ENCODE results near the gene TMEM132E. TPM values are rescaled to one million over a fixed set of nuclear protein-coding genes. Genes with fewer than 3 reads are reported as not detected.

TMEM132E gene
- total and polyA plus RNA-seq, 9 donors: 0.08 to 0.40 (median 0.20) TPM; not detected in 2

GRCh38 chr17:34607917-34608316, 28.5 kb downstream of the TMEM132E start:
- WGBS, 3 donors: 82 to 90% (median 88%) methylated on average over 4 of the region's 4 CpGs
- DNase-seq: no peak
- H3K27ac ChIP-seq: no peak overlapping the region
- no peak for TF ChIP-seq POLR2A (IDR thresholded peaks at IDR 0.05)
- no peak for TF ChIP-seq CTCF (IDR thresholded peaks at IDR 0.05)
- TF ChIP-seq EP300 (IDR thresholded peaks at IDR 0.05): no peak
- no peak overlapping the region for H3K4me3 ChIP-seq
- H3K4me1 ChIP-seq (ENCODE audit: insufficient read depth): no peaks in the 10 kb centered on the region
- intact Hi-C loops (cut with DNase I): no loop called here
- no peaks in the 10 kb centered on the region for H3K27me3 ChIP-seq
- no peaks in the 10 kb centered on the region for H3K9me3 ChIP-seq
- H3K36me3 ChIP-seq: no peaks in the 10 kb centered on the region

- intact Hi-C loops (cut with DNase I): no loop called here
- H3K9me3 ChIP-seq: no peaks in the 10 kb centered on the region
- WGBS, 3 donors: 69 to 85% (median 72%) methylated on average over 5 of the region's 5 CpGs
- no peaks in the 10 kb centered on the region for H3K27me3 ChIP-seq
- H3K4me1 ChIP-seq (ENCODE audit: insufficient read depth): no peaks in the 10 kb centered on the region
- DNase-seq: no peak
- TF ChIP-seq EP300 (IDR thresholded peaks at IDR 0.05) (no peak), POLR2A (IDR thresholded peaks at IDR 0.05) (no peak), CTCF (IDR thresholded peaks at IDR 0.05) (no peak)
- H3K27ac ChIP-seq: no peak overlapping the region
- no peaks in the 10 kb centered on the region for H3K36me3 ChIP-seq
- no peak overlapping the region for H3K4me3 ChIP-seq
These were observed 29.8 kb downstream of the TMEM132E start for GRCh38 chr17:34609210-34609609.

- no peak overlapping the region for H3K27ac ChIP-seq
- no peak for DNase-seq
- no peaks in the 10 kb centered on the region for H3K9me3 ChIP-seq
- intact Hi-C loops (cut with DNase I): no loop called here
- WGBS, 3 donors: 62 to 69% (median 62%) methylated on average over 5 of the region's 5 CpGs
- no peaks in the 10 kb centered on the region for H3K27me3 ChIP-seq
- no peak overlapping the region for H3K4me3 ChIP-seq
- no peaks in the 10 kb centered on the region for H3K4me1 ChIP-seq (ENCODE audit: insufficient read depth)
- TF ChIP-seq POLR2A (IDR thresholded peaks at IDR 0.05): no peak
- TF ChIP-seq CTCF (IDR thresholded peaks at IDR 0.05): no peak
- no peak for TF ChIP-seq EP300 (IDR thresholded peaks at IDR 0.05)
- H3K36me3 ChIP-seq: no peaks in the 10 kb centered on the region
These were observed 30.7 kb downstream of the TMEM132E start for GRCh38 chr17:34610039-34610438.

GRCh38 chr17:34610506-34610905, 31.1 kb downstream of the TMEM132E start:
- no peak overlapping the region for H3K27ac ChIP-seq
- 66 to 73% (median 68%) methylated on average over 6 of the region's 6 CpGs for WGBS, 3 donors
- H3K4me1 ChIP-seq (ENCODE audit: insufficient read depth): no peaks in the 10 kb centered on the region
- DNase-seq: no peak
- TF ChIP-seq POLR2A (IDR thresholded peaks at IDR 0.05) (no peak), CTCF (IDR thresholded peaks at IDR 0.05) (no peak), EP300 (IDR thresholded peaks at IDR 0.05) (no peak)
- no peaks in the 10 kb centered on the region for H3K9me3 ChIP-seq
- no peak overlapping the region for H3K4me3 ChIP-seq
- H3K36me3 ChIP-seq: no peaks in the 10 kb centered on the region
- H3K27me3 ChIP-seq: no peaks in the 10 kb centered on the region
- intact Hi-C loops (cut with DNase I): no loop called here
